ENCODE results near the gene SMCO3. TPM values are rescaled to one million over a fixed set of nuclear protein-coding genes. Genes with fewer than 3 reads are reported as not detected.
A peak's percentile ranks its signal among the peaks of the same experiment; 100 is the strongest.

SMCO3 gene
- polyA plus RNA-seq, 1 of the 3 experiments (the other 2 are of a cell fraction): 0.03 TPM

DNA sequence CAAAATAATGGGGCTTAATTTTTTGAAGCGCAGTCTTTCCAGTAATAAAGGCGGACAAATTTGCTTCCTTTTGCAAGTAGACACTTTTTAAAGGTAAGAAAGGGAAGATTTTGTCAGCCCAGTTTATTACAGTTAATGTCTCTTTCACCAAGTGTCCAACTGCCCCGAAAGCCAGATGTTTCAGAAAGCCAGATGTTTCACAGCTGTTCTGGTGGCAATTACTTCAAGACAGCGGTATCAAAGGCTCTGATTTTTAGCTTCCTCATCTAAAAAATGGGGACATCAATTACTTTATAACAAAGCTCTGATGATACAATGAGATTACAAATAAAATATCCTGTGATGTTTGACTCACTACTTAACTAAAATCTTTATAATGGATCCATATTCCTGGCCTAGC, 11.7 kb downstream of the SMCO3 start:
- H3K9ac ChIP-seq: peak overlapping the region; percentile 91
- no peaks in the 10 kb centered on the region for H4K20me1 ChIP-seq (ENCODE audit: insufficient read depth)
- peaks cover 60% of the 10 kb centered on the region for H3K79me2 ChIP-seq (ENCODE audit: insufficient read depth)
- H3K9me3 ChIP-seq: no peaks in the 10 kb centered on the region
- peak overlapping the region; percentile 79 for H3K4me2 ChIP-seq
- no peaks in the 10 kb centered on the region for H3K27me3 ChIP-seq (ENCODE audit: insufficient read depth)
- WGBS (ENCODE audit: low lambda C conversion rate): 51% methylated on average over 4 of the region's 4 CpGs
- peaks cover 2 to 4% of the 10 kb centered on the region in 2 experiments; a peak in 3 of 4 replicates for H3K4me1 ChIP-seq (ENCODE audit: control insufficient read depth in 1 of 2, insufficient read depth in 2 of 2, low read depth in 1 of 2, low read length in 1 of 2)
- no peak for DNase-seq
- peak overlapping the region; percentile 63 to 87 for H3K4me3 ChIP-seq (ENCODE audit: low read depth in 2 of 2, low read length in 1 of 2)
- H3F3A ChIP-seq (replicated peaks; ENCODE audit: insufficient read depth): no peaks in the 10 kb centered on the region
- peaks cover 27 to 37% of the 10 kb centered on the region in 2 experiments for H3K36me3 ChIP-seq (replicated peaks in 1 of 2; ENCODE audit: control insufficient read depth in 1 of 2, insufficient read depth in 2 of 2, low read length in 1 of 2)
- H2AFZ ChIP-seq (ENCODE audit: low read depth): no peak overlapping the region
- POLR2A ChIA-PET: interaction anchor here (1.0 to 3.6 kb wide), 2 partner anchors 29 to 32 kb away, joined by 3 to 30 read pairs; a partner anchor contains a TSS
- peak overlapping the region in 1 of 2 experiments; percentile 81; a peak in 2 of 4 replicates for H3K27ac ChIP-seq (ENCODE audit: low read depth in 2 of 2, low read length in 1 of 2)
- CTCF ChIA-PET: interaction anchor here (1.0 to 2.5 kb wide), 4 partner anchors 10 to 33 kb away, joined by 3 to 18 read pairs (median 4); no protein-coding TSS in a partner anchor
- no peaks in the 10 kb centered on the region for H3K9me2 ChIP-seq
- TF ChIP-seq FOXJ3 (CRISPR knock-in tag; IDR thresholded peaks at IDR 0.05) (no peak), USF1 (IDR thresholded peaks at IDR 0.05; ENCODE audit: borderline replicate concordance, low read depth) (no peak), USF2 (IDR thresholded peaks at IDR 0.05; ENCODE audit: borderline replicate concordance, low read depth, low read length) (no peak), RXRA (IDR thresholded peaks at IDR 0.05; ENCODE audit: borderline replicate concordance, low read depth) (no peak), CHD2 (IDR thresholded peaks at IDR 0.05; ENCODE audit: low read length, partially characterized antibody) (no peak), MXI1 (IDR thresholded peaks at IDR 0.05; ENCODE audit: low read depth, low read length) (no peak), RCOR1 (IDR thresholded peaks at IDR 0.05; ENCODE audit: low read length) (no peak), MEF2A (IDR thresholded peaks at IDR 0.05; ENCODE audit: borderline replicate concordance, low read depth) (no peak), YY1 (IDR thresholded peaks at IDR 0.05; ENCODE audit: low read depth) (no peak), GABPA (IDR thresholded peaks at IDR 0.05; ENCODE audit: low read depth) (no peak), FOXM1 (IDR thresholded peaks at IDR 0.05; ENCODE audit: low read depth) (no peak)

DNA sequence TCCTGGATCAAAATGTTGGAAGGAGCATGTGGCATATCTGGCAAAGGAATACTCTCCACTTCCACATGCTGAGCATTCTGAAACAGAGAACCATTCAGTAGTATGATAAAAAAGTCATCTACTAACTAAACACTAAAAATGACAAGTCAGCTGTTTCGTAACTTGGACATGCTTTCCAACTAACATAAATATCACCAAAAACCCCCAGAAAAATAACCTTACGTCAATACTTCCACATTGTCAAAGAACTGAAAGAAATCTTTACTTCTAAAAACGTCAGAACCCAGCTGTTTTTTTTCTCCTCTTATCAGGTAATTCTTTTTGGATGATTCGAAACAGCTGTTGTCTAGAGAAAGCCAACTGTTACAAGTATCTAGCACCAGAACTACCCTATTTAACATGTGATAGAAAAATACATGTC, 18.9 kb downstream of the SMCO3 start:
- Histone ChIP-seq H3K27ac (ENCODE audit: low read depth in 2 of 2, low read length in 1 of 2) (no peak overlapping the region; a peak in 1 of 4 replicates), H3K4me2 (no peak overlapping the region), H3K36me3 (replicated peaks in 1 of 2; ENCODE audit: control insufficient read depth in 1 of 2, insufficient read depth in 2 of 2, low read length in 1 of 2) (peaks cover 86 to 89% of the 10 kb centered on the region in 2 experiments), H3K9me3 (no peaks in the 10 kb centered on the region), H2AFZ (ENCODE audit: low read depth) (no peak overlapping the region), H3K79me2 (ENCODE audit: insufficient read depth) (peaks cover 58% of the 10 kb centered on the region), H3F3A (replicated peaks; ENCODE audit: insufficient read depth) (peaks cover 7% of the 10 kb centered on the region), H3K9me2 (no peaks in the 10 kb centered on the region), H3K4me1 (ENCODE audit: control insufficient read depth in 1 of 2, insufficient read depth in 2 of 2, low read depth in 1 of 2, low read length in 1 of 2) (no peaks in the 10 kb centered on the region; a peak in 1 of 4 replicates), H3K9ac (no peak overlapping the region), H4K20me1 (ENCODE audit: insufficient read depth) (no peaks in the 10 kb centered on the region), H3K4me3 (ENCODE audit: low read depth in 2 of 2, low read length in 1 of 2) (no peak overlapping the region), H3K27me3 (ENCODE audit: insufficient read depth) (no peaks in the 10 kb centered on the region)
- no peak for TF ChIP-seq RAD21 (IDR thresholded peaks at IDR 0.05; ENCODE audit: low read length)
- TF ChIP-seq, protein P1, sequence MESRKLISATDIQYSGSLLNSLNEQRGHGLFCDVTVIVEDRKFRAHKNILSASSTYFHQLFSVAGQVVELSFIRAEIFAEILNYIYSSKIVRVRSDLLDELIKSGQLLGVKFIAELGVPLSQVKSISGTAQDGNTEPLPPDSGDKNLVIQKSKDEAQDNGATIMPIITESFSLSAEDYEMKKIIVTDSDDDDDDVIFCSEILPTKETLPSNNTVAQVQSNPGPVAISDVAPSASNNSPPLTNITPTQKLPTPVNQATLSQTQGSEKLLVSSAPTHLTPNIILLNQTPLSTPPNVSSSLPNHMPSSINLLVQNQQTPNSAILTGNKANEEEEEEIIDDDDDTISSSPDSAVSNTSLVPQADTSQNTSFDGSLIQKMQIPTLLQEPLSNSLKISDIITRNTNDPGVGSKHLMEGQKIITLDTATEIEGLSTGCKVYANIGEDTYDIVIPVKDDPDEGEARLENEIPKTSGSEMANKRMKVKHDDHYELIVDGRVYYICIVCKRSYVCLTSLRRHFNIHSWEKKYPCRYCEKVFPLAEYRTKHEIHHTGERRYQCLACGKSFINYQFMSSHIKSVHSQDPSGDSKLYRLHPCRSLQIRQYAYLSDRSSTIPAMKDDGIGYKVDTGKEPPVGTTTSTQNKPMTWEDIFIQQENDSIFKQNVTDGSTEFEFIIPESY (IDR thresholded peaks at IDR 0.05; ENCODE audit: borderline replicate concordance, low read depth): no peak
- TF ChIP-seq, protein P2, sequence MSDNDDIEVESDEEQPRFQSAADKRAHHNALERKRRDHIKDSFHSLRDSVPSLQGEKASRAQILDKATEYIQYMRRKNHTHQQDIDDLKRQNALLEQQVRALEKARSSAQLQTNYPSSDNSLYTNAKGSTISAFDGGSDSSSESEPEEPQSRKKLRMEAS (IDR thresholded peaks at IDR 0.05; ENCODE audit: low read depth): no peak
- no peak for TF ChIP-seq GATA2 (CRISPR knock-in tag; IDR thresholded peaks at IDR 0.05)
- TF ChIP-seq, protein P3, sequence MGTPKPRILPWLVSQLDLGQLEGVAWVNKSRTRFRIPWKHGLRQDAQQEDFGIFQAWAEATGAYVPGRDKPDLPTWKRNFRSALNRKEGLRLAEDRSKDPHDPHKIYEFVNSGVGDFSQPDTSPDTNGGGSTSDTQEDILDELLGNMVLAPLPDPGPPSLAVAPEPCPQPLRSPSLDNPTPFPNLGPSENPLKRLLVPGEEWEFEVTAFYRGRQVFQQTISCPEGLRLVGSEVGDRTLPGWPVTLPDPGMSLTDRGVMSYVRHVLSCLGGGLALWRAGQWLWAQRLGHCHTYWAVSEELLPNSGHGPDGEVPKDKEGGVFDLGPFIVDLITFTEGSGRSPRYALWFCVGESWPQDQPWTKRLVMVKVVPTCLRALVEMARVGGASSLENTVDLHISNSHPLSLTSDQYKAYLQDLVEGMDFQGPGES (IDR thresholded peaks at IDR 0.05; ENCODE audit: low read depth, low read length): no peak
- TF ChIP-seq EP300 (IDR thresholded peaks at IDR 0.05; ENCODE audit: borderline replicate concordance in 1 of 2, low read depth in 1 of 2, low read length in 1 of 2): no peak
- TF ChIP-seq RFX5 (IDR thresholded peaks at IDR 0.05; ENCODE audit: low read length): no peak
- no peak for TF ChIP-seq NFIC (IDR thresholded peaks at IDR 0.05; ENCODE audit: borderline replicate concordance)
- no peak for TF ChIP-seq GABPA (IDR thresholded peaks at IDR 0.05; ENCODE audit: low read depth)
- no peak for TF ChIP-seq TEAD4 (IDR thresholded peaks at IDR 0.05; ENCODE audit: borderline replicate concordance, insufficient read depth)
- CTCF ChIA-PET: interaction anchor here (0.7 to 2.1 kb wide), 2 partner anchors 25 to 1728 kb away, joined by 3 to 4 read pairs; no protein-coding TSS in a partner anchor
- WGBS (ENCODE audit: low lambda C conversion rate): 77% methylated on average over 4 of the region's 4 CpGs
- POLR2A ChIA-PET: no interaction called here
- no peak for DNase-seq

Data from SK-N-SH (cell line).